HuH-7.5 (cell line): ENCODE results near the gene RAD51B.
"Not testable (repeated sequence)": the region's sequence is repeated elsewhere in the genome, so short reads cannot be mapped to it uniquely, and the experiment has no call there.

Source experiments
- DNase-seq: peaks from one replicate; pipeline ENCODE4 v3.0.0; 2011; ENCODE audit warnings: low spot score

Gene RAD51B

GRCh38 chr14:67986131-67986841 lies 166.7 kb downstream of the RAD51B start:
- DNase-seq, result no peak

- no peak for DNase-seq
Measured at GRCh38 chr14:67987606-67988005, 168.0 kb downstream of the RAD51B start.

- not testable (repeated sequence) for DNase-seq
Measured at GRCh38 chr14:67988210-67988609, 168.6 kb downstream of the RAD51B start.

- no peak for DNase-seq
Measured at GRCh38 chr14:67990576-67990975, 171.0 kb downstream of the RAD51B start.

DNA sequence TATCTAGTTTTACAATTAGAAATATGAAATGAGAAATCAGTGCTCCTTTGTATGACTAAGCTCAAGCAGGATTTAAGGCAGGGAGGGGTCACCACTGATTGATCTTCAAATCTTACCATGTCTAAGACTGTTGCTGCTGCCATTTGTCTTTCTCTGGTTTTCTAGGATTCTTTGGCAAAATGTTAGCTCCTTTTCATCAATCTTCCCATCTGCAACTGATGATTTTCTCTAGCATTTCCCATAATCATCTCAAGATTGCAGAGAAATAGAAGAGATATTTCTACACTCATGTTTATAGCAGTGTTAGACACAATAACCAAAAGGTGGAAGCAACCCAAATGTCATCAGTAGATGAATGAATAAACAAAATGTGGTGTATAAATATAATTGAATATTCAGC lies 175.0 kb downstream of the RAD51B start:
- DNase-seq, result no peak

GRCh38 chr14:67996235-67996634 lies 176.7 kb downstream of the RAD51B start:
- DNase-seq, result no peak

DNA sequence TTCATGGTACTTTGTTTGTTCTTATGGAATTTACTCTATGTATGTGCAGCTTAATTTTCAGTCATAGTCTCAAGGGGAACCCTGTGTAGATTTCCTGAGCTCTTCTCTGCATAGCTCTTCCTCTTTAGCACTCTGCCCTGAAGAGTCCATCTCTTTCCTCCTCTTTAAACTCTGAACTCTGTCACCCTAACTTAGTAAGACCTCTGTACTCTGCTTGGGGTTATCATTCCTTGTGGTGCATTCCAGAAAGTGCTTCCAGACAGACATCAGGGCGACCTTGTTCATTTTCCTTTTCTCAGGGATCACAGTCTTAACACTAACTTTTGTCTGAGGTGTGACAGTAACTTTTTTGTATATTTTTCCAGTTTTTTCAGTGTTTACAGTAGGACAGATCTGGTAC lies 179.3 kb downstream of the RAD51B start:
- DNase-seq, result no peak

DNA sequence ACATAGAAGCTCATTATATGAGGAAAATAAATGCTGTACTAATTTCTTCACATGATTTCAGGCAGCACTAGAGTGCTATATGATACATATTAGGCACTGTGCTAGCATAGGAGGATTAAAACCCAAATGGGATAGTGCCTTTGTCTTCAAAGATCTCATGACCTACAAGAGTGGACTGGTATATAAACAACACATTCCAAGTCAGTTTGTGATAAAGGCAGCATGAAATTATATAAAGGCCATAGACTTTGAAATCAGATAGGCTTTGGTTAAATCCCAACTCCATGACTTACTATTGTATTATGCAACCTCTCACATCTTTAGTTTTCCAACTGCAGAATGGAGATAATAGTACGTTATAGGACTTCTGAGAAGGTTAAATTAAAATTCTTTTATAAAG lies 179.7 kb downstream of the RAD51B start:
- no peak for DNase-seq

- no peak for DNase-seq
Measured at GRCh38 chr14:67999705-68000384, 180.3 kb downstream of the RAD51B start.

DNA sequence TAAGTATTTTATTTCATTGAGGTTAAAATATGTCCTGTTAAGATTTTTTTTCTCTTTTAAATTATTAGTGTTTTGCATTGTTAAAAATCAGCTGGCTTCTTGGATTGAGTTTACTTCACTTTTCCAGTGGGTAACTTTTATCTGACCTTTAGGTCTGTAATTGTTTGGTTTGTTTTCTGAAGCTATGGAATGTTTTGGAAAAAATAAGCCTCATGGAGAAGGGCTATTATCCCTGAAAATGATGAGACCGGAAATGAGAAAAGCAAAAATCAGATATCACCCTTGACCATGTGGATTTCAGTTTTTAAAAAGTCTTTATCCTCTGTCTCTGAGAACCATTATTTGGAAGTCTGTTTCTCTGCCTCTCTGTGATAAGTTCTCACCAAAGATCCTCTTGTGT lies 180.9 kb downstream of the RAD51B start:
- no peak for DNase-seq

DNA sequence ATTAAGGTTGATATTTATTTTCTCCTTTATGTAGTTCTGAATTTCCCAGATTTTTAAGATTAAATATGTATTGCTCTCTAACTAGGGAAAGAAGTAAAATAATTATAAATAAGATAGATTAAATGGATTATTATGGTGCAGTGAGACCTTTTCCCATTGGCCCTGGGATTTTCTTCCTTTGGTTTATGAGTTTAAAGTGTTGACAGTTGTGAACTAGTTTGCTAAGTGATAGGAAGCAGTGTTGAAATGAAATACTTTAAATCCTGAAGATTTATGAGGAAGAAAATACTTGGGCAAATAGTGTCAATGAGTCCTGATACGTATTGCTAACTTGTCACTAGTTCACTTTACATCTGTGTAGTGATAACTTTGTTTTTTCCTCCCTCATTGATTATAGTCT lies 188.9 kb downstream of the RAD51B start:
- no peak for DNase-seq

- no peak for DNase-seq
Measured at GRCh38 chr14:68011406-68012028, 191.9 kb downstream of the RAD51B start.

DNA sequence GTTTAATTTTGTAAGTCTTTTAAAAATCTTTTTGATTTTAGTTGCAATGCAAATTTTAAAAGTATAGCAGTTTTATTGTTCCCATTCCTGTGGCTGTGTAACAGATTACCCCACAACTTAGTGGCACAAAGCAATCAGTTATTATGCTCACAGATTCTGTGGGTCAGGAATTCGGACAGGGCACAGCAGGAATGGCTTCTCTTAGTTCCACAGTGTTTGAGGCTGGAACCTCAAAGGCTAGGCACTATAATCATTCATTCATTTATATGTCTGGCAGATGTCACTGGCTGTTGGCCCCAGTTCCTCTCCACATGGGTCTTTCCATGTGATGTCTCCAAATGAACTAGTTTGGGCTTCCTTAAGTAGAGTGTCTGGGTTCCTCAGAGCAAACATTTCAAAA lies 193.3 kb downstream of the RAD51B start:
- no peak for DNase-seq

DNA sequence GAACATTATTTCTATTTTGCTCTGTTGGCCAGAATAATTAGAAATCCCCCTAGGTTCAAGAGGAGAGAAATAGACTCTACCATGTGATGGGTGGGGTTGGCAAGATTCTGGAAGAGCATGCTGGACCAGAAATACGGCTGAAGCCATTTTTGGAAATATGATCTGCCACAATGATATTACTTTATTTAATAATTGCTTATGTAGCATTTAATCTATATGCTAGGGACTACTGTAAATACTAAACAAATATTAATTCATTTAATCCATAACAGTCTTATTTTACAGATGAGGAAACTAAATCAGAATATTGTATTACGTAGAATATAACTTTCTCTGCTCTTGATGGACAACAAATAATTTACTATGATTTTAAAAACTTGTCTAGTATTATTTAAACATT lies 193.7 kb downstream of the RAD51B start:
- DNase-seq, result no peak

DNA sequence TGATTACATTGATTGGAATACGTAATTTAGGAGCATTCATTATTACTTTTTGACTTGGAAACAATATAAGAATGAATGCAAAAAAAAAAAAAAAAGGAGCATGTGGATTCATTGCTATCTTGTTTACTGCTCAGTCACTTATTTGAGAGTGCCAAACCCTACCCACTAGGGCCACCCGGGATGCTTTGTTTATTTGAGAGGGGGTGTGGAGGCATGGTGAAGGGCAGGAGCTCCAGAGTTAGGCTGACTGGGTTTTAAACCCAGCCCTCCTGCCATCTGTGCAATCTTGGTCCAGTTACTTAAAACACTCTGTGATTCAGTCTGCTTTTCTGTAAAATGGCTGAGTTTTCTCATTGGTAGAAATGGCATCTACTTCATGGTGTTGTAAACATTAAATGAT lies 195.2 kb downstream of the RAD51B start:
- no peak for DNase-seq

DNA sequence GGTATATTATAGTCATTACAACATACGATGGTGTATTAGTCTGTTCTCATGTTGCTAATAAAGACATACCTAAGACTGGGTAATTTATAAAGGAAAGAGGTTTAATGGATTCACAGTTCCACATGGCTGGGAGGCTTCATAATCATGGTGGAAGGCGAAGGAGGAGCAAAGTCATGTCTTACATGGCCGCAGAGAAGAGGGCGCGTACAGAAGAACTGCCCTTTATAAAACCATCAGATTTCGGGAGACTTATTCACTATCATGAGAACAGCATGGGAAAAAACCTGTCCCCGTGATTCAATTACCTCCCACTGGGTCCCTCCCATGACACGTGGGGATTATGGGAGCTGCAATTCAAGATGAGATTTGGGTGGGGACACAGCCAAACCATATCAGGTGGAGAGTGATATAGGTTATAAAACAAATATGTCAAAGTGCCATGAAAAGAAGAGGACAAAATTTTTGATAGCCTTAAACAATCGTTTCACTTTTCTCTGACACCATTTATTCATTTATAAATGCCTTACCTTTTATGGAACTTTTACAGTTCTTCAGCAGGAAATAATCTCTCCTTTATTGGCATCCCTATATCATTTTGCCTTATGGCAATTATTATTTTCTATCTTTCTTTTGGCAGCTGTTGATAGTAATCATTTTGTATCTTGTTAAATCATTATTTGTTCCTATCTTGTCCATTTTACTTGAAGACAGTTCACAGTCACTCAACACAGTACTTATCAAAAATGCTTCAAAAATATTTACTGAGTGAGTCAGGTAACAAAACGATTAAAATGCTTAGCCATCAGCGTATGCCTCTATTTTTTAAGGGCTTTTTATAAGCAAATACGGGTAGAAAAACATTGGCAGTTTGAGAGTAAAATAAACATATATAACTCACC lies 196.0 kb downstream of the RAD51B start:
- no peak for DNase-seq

DNA sequence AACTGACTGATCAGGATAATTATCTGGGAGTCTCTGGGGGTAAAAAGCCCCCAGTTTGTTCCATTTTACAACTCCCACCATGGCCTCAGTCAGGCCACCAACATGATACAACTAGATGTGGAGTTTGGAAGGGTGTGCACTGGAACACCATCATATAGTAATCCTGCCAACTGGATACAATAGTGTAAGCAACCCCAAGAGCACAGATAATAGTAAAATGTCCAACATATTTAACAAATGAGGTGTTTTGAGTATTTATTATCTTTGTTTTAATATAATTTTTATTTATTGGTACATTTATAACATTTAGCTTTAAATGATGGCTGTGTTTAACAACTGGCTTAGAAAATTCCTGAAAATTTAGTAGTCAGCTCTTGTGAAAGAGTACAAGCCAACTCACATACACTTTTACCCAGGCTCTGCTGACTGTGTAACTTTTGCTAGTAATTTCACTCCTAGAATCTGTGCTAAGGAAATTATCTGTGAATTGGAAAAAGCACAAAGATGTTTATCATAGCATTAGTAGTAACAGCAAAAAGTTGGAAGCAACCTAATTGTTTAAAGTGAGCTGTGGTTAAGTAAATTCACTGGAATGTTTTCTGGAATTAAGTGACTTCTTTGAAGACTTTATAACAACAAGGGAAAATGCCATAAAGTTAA lies 196.8 kb downstream of the RAD51B start:
- no peak for DNase-seq

- DNase-seq, result no peak
Measured at GRCh38 chr14:68018598-68018997, 199.0 kb downstream of the RAD51B start.

DNA sequence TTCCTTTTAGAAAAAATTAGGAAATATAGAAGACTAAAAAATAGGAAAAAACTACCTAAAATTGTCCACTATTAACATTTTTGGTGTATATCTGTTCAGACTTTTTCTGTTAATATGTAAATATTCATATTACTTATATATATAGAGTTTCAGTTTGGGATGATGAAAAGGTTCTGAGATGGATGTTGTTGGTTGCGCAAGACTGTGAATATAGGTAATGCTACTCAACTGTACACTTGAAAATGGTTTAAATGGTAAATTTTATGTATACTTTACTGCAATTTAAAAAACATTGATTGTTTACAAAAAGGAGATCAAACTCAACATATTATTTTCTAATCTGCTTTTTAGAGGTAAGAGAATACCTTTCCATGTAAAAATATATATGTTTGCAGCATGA lies 200.9 kb downstream of the RAD51B start:
- DNase-seq, result no peak

DNA sequence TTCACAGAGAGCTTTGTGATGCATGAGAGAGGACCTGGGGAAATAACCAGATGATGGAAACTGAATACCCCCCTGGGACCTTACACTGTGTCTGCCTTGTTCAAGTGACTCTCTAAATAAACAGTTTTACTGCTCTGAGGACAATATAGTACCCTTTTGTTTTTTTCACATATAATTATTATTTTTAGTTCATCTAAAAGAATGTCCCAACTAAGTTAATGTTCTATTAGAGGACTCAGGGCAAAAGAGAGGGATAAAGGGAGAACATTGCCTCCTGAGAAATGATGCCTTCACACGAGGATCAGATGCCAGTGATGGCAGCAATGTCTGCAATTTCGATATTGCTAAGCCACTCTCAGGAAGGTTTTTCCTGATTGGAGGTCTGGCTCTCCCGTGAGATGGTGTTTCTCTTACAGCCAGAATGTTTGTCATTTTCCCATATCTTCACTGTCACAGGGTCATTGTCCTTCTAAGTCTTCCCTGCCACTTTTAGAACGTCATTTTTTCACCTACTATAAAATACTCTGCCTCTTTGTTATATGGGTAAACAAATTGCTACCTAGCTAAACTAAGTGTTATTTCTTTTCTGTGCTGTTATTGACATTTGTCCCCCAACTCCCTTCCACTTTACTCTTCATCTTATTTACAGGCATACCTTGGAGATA lies 201.6 kb downstream of the RAD51B start:
- no peak for DNase-seq

- DNase-seq, result no peak
Measured at GRCh38 chr14:68027276-68027675, 207.7 kb downstream of the RAD51B start.
